ENCODE results near the gene OS9.

GRCh38 chr12:57751432-57751787, 57.5 kb downstream of the OS9 start:
- TF ChIP-seq ZNF280C (tag by site-specific recombination; IDR thresholded peaks at IDR 0.05): no peak
- no peak for TF ChIP-seq ZSCAN30 (tag by site-specific recombination; IDR thresholded peaks at IDR 0.05)
- no peak for TF ChIP-seq GLI4 (tag by site-specific recombination; IDR thresholded peaks at IDR 0.05)
- no peak for TF ChIP-seq MYNN (tag by site-specific recombination; IDR thresholded peaks at IDR 0.05; ENCODE audit: borderline replicate concordance)
- no peak for TF ChIP-seq ZNF121 (tag by site-specific recombination; IDR thresholded peaks at IDR 0.05)
- no peak for TF ChIP-seq ZNF398 (tag by site-specific recombination; IDR thresholded peaks at IDR 0.05)
- no peak for TF ChIP-seq ZNF324 (tag by site-specific recombination; IDR thresholded peaks at IDR 0.05)
- TF ChIP-seq CTCF (tag by site-specific recombination; IDR thresholded peaks at IDR 0.05): peak; percentile 4; the same call in 1 of the 2 replicates
- no peak for TF ChIP-seq ZBTB7A (tag by site-specific recombination; IDR thresholded peaks at IDR 0.05; ENCODE audit: low read depth)
- no peak for TF ChIP-seq ZNF596 (tag by site-specific recombination; IDR thresholded peaks at IDR 0.05)

Data from HEK293 (cell line).